H1 (cell line): Measurements from ENCODE around the gene LDLRAD3. TPM values are rescaled to one million over a fixed set of nuclear protein-coding genes. Genes with fewer than 3 reads are reported as not detected.

Experiments
- CTCF ChIA-PET: fragments of 300-600 bp; sonication (Branson Sonifier 250); formaldehyde crosslinking; loops from one replicate; lab custom pipeline; 2021; ENCODE audit not compliant: partially characterized antibody; lab: Charles Lee
- POLR2A ChIA-PET: fragments of 300-600 bp; sonication (Branson Sonifier 250); formaldehyde crosslinking; loops from one replicate; lab custom pipeline; 2021; ENCODE audit warnings: inconsistent platforms; ENCODE audit not compliant: partially characterized antibody; lab: Charles Lee
- DNase-seq, 2 experiments: peaks; one replicate each; pipeline versions ENCODE4 v3.0.0 to v3.0.0-alpha.2; 2010 to 2022; ENCODE audit warnings: low spot score in 2 of 2, low read depth in 1 of 2, mixed read lengths in 1 of 2
- FAIRE-seq: peaks from 2 replicates; lab custom pipeline; 2011; peaks lifted over from hg19 to GRCh38; lab: Jason Lieb, UNC
- H2AFZ ChIP-seq: 2 replicates; pipeline ENCODE4 v1.8.1; 2012; ENCODE audit warnings: low read length, inconsistent platforms
- H2AK5ac ChIP-seq: 2 replicates; pipeline ENCODE4 v1.6.1; 2013; ENCODE audit warnings: low read depth, low read length
- H2BK120ac ChIP-seq: replicated peaks from 2 replicates; pipeline ENCODE3; 2013; ENCODE audit warnings: low read depth, low read length, inconsistent platforms
- H2BK12ac ChIP-seq: 2 replicates; pipeline ENCODE4 v1.6.1; 2013; ENCODE audit warnings: low read depth, low read length
- H2BK15ac ChIP-seq: 2 replicates; pipeline ENCODE4 v1.6.1; 2013; ENCODE audit warnings: low read length
- H2BK20ac ChIP-seq: 2 replicates; pipeline ENCODE4 v1.6.1; 2013; ENCODE audit warnings: low read length
- H2BK5ac ChIP-seq: 2 replicates; pipeline ENCODE4 v1.6.1; 2013; ENCODE audit warnings: low read depth, low read length
- H3K14ac ChIP-seq: 2 replicates; pipeline ENCODE4 v1.6.1; 2013; ENCODE audit warnings: inconsistent platforms; ENCODE audit not compliant: insufficient read length
- H3K18ac ChIP-seq: 2 replicates; pipeline ENCODE4 v1.6.1; 2013; ENCODE audit warnings: low read length; ENCODE audit errors: extremely low read depth
- H3K23ac ChIP-seq: 2 replicates; pipeline ENCODE4 v1.6.1; 2013; ENCODE audit warnings: inconsistent platforms; ENCODE audit not compliant: insufficient read length
- H3K23me2 ChIP-seq: 2 replicates; pipeline ENCODE4 v1.6.1; 2013; ENCODE audit warnings: low read depth, low read length
- H3K27ac ChIP-seq: 2 replicates; pipeline ENCODE4 v1.6.1; 2011; ENCODE audit warnings: low read depth, low read length, inconsistent platforms
- H3K27me3 ChIP-seq, 4 experiments: replicated peaks in 1 of 4; 1 replicate in 1 of 4; 2 replicates in 3 of 4; pipeline versions ENCODE4 v1.6.1 to v1.8.1; 2011 to 2013; ENCODE audit warnings: low read length in 3 of 4, mild to moderate bottlenecking in 3 of 4, inconsistent platforms in 2 of 4, mixed read lengths in 2 of 4, moderate library complexity in 1 of 4; ENCODE audit not compliant: control insufficient read depth in 3 of 4, insufficient read depth in 3 of 4; ENCODE audit errors: extremely low read depth in 1 of 4
- H3K36me3 ChIP-seq, 4 experiments: 2 replicates each; pipeline versions ENCODE4 v1.6.1 to v1.8.1; 2011 to 2013; ENCODE audit warnings: mild to moderate bottlenecking in 4 of 4, low read length in 3 of 4, moderate library complexity in 2 of 4, control low read depth in 1 of 4, inconsistent platforms in 1 of 4; ENCODE audit not compliant: insufficient read depth in 4 of 4, control insufficient read depth in 2 of 4
- H3K4ac ChIP-seq: replicated peaks from 2 replicates; pipeline ENCODE3; 2013; ENCODE audit warnings: low read length, low read depth, mixed read lengths, inconsistent platforms; ENCODE audit not compliant: insufficient read length
- H3K4me1 ChIP-seq, 4 experiments: replicated peaks in 1 of 4; 1 replicate in 1 of 4; 2 replicates in 3 of 4; pipeline versions ENCODE4 v1.6.1 to v1.8.1; 2011 to 2013; ENCODE audit warnings: low read length in 3 of 4, inconsistent platforms in 2 of 4, mixed read lengths in 1 of 4; ENCODE audit not compliant: insufficient read depth in 4 of 4, control insufficient read depth in 3 of 4
- H3K4me2 ChIP-seq, 2 experiments: 2 replicates each; pipeline versions ENCODE4 v1.6.1 to v1.8.1; 2011 to 2013; ENCODE audit warnings: low read depth in 2 of 2, low read length in 2 of 2, control low read depth in 1 of 2, inconsistent platforms in 1 of 2, mild to moderate bottlenecking in 1 of 2; ENCODE audit not compliant: insufficient read depth in 1 of 2
- H3K4me3 ChIP-seq, 4 experiments: fragments of 200-600, 300-600 bp in 1 of 4; sonication (generic), shearing (Covaris generic), sonication (Bioruptor Twin) in 1 of 4; 2 replicates each; pipeline versions ENCODE4 v1.5.1 to v1.8.1; 2011 to 2016; ENCODE audit warnings: low read length in 4 of 4, low read depth in 3 of 4, control low read depth in 2 of 4, inconsistent platforms in 2 of 4, mild to moderate bottlenecking in 2 of 4, mixed read lengths in 1 of 4, moderate library complexity in 1 of 4; ENCODE audit not compliant: insufficient read depth in 2 of 4; ENCODE audit errors: extremely low read depth in 1 of 4
- H3K56ac ChIP-seq: replicated peaks from 2 replicates; pipeline ENCODE3; 2013; ENCODE audit warnings: low read depth, mild to moderate bottlenecking, mixed read lengths, low read length, inconsistent platforms; ENCODE audit not compliant: insufficient read length
- H3K79me1 ChIP-seq: 2 replicates; pipeline ENCODE4 v1.6.1; 2013; ENCODE audit warnings: low read depth, low read length, control low read depth
- H3K79me2 ChIP-seq, 2 experiments: 2 replicates each; pipeline versions ENCODE4 v1.6.1 to v1.8.1; 2012 to 2013; ENCODE audit warnings: low read length in 2 of 2, mild to moderate bottlenecking in 2 of 2, inconsistent platforms in 1 of 2; ENCODE audit not compliant: insufficient read depth in 2 of 2, control insufficient read depth in 1 of 2
- H3K9ac ChIP-seq, 4 experiments: replicated peaks in 1 of 4; 1 replicate in 1 of 4; 2 replicates in 3 of 4; pipeline versions ENCODE4 v1.6.1 to v1.8.1; 2011 to 2013; ENCODE audit warnings: low read depth in 3 of 4, low read length in 3 of 4, control low read depth in 2 of 4, mild to moderate bottlenecking in 2 of 4, moderate library complexity in 2 of 4, inconsistent platforms in 1 of 4; ENCODE audit errors: extremely low read depth in 1 of 4
- H3K9me3 ChIP-seq, 2 experiments: 2 replicates each; pipeline versions ENCODE4 v1.6.1 to v1.8.1; 2012 to 2013; ENCODE audit warnings: mild to moderate bottlenecking in 2 of 2, moderate library complexity in 2 of 2, control low read depth in 1 of 2, inconsistent platforms in 1 of 2, low read depth in 1 of 2, low read length in 1 of 2, mixed read lengths in 1 of 2; ENCODE audit not compliant: insufficient read depth in 2 of 2
- H4K20me1 ChIP-seq, 2 experiments: replicated peaks in 1 of 2; 2 replicates each; pipeline versions ENCODE3 to v1.8.1; 2011 to 2013; ENCODE audit warnings: inconsistent platforms in 2 of 2, low read length in 2 of 2, mild to moderate bottlenecking in 1 of 2; ENCODE audit not compliant: insufficient read depth in 2 of 2, control insufficient read depth in 1 of 2
- H4K5ac ChIP-seq: 2 replicates; pipeline ENCODE4 v1.6.1; 2013; ENCODE audit warnings: low read length, low read depth, mixed read lengths, inconsistent platforms; ENCODE audit not compliant: insufficient read length
- H4K8ac ChIP-seq: 2 replicates; pipeline ENCODE4 v1.8.0; 2013; ENCODE audit warnings: mild to moderate bottlenecking, moderate library complexity, low read length, inconsistent platforms; ENCODE audit not compliant: insufficient read depth; ENCODE audit errors: extremely low read depth
- H4K91ac ChIP-seq: replicated peaks from 2 replicates; pipeline ENCODE3; 2013; ENCODE audit warnings: low read length, mixed read lengths, inconsistent platforms; ENCODE audit not compliant: insufficient read length
- ATF3 ChIP-seq: IDR thresholded peaks from 2 replicates; pipeline ENCODE4 v1.6.1; 2011; ENCODE audit warnings: low read depth, mild to moderate bottlenecking, low read length; ENCODE audit not compliant: insufficient read depth
- BACH1 ChIP-seq: IDR thresholded peaks from 2 replicates; pipeline ENCODE4 v1.6.1; 2012; ENCODE audit warnings: low read length, improper control_type of control experiment
- BRCA1 ChIP-seq: IDR thresholded peaks from 2 replicates; pipeline ENCODE4 v1.6.1; 2012; ENCODE audit warnings: low read depth, low read length, improper control_type of control experiment
- CHD1 ChIP-seq: IDR thresholded peaks from 2 replicates; pipeline ENCODE4 v1.6.1; 2012; ENCODE audit warnings: low read depth, low read length, improper control_type of control experiment
- GABPA ChIP-seq: IDR thresholded peaks from 2 replicates; pipeline ENCODE4 v1.6.1; 2011; ENCODE audit warnings: mild to moderate bottlenecking, low read length, moderate library complexity, borderline replicate concordance; ENCODE audit not compliant: insufficient read depth
- JUN ChIP-seq: IDR thresholded peaks from 2 replicates; pipeline ENCODE4 v1.6.1; 2011; ENCODE audit warnings: low read depth, mild to moderate bottlenecking, improper control_type of control experiment, low read length
- POU5F1 ChIP-seq: IDR thresholded peaks from 2 replicates; pipeline ENCODE4 v1.6.1; 2011; ENCODE audit warnings: low read depth, mild to moderate bottlenecking, low read length, moderate library complexity
- SIX5 ChIP-seq: IDR thresholded peaks from 2 replicates; pipeline ENCODE4 v1.6.1; 2011; ENCODE audit warnings: mild to moderate bottlenecking, low read depth, low read length
- SP1 ChIP-seq: IDR thresholded peaks from 2 replicates; pipeline ENCODE4 v1.6.1; 2011; ENCODE audit warnings: low read depth, low read length
- TAF7 ChIP-seq: optimal IDR thresholded peaks from 2 replicates; pipeline ENCODE3; 2011; ENCODE audit warnings: low read depth, mild to moderate bottlenecking, inconsistent platforms, low read length, moderate library complexity, borderline replicate concordance
- TBP ChIP-seq: IDR thresholded peaks from 2 replicates; pipeline ENCODE4 v1.6.1; 2011; ENCODE audit warnings: low read depth, low read length, improper control_type of control experiment
- WGBS, 2 experiments: shearing (Covaris generic) in 1 of 2; methylation state at CpG; one replicate each; pipeline versions ENCODE4 v1.1.6 to v1.1.7; 2013 to 2015; ENCODE audit warnings: low lambda C conversion rate in 2 of 2, mixed read lengths in 2 of 2, inconsistent platforms in 1 of 2, low coverage in 1 of 2, missing lambda C conversion rate in 1 of 2; ENCODE audit not compliant: insufficient replicate concordance in 2 of 2, insufficient coverage in 1 of 2, insufficient read length in 1 of 2; ENCODE audit errors: extremely low coverage in 1 of 2, missing lambda C conversion rate in 1 of 2; 5-methylcytosine and 5-hydroxymethylcytosine counted together
- polyA plus RNA-seq, 7 experiments: library from polyadenylated mRNA; depleted of rRNA in 3 of 7; stranded (reverse) in 5 of 7; unstranded in 2 of 7; fragments of >200 nt in 5 of 7; fragments of 200-250 nt in 2 of 7; gene quantifications; 1 replicate in 5 of 7; 2 replicates in 1 of 7; 4 replicates in 1 of 7; pipeline versions ENCODE4 v1.2.1 to v1.2.3, GENCODE V29; 2011 to 2013; ENCODE audit warnings: missing spikeins in 2 of 7, mixed read lengths in 2 of 7
- total RNA-seq: library from RNA; stranded (reverse); fragmentation: NEBNext Ultra II Directional; extraction: Animal tissue kit (Norgen Biotek cat#: 25700); gene quantifications from 2 replicates; pipeline ENCODE4 v1.2.1, GENCODE V29; 2021
- TF ChIP-seq, protein P1 (sequence below), 3 experiments: IDR thresholded peaks; 1 replicate in 2 of 3; 2 replicates in 1 of 3; pipeline versions ENCODE4 v1.5.1 to v1.6.1; 2011; ENCODE audit warnings: low read length in 3 of 3, mild to moderate bottlenecking in 3 of 3, inconsistent platforms in 2 of 3, low read depth in 1 of 3, moderate library complexity in 1 of 3; ENCODE audit not compliant: insufficient read depth in 1 of 3; ENCODE audit errors: control extremely low read depth in 1 of 3

Gene LDLRAD3
- total and polyA plus RNA-seq, 2 of the 8 experiments (the other 6 are each of a cell fraction or from before 2014, with no cell fraction given), result 18.6 to 22.8 TPM

DNA sequence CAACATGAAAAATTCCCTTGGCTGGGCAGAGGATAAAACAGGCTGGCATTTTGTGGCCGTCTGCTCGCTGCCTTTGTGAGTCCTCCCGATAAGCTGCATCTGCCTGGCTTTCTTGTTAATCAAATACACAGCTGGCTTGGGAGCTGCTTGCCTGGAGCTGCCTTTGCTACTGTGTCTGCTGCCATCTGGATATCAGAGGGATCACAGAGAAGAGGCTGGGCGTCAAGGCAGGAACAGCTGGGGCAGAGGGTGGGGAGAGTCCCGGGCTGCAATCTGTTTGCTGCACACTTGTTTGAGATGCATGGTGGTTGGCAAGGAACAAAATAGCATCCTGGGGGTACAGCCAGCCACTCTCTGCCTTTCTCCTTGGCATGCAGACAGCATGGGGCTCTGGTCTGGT, 309.4 kb downstream of the LDLRAD3 start:
- no peaks in the 10 kb centered on the region for H3K23me2 ChIP-seq
- no peak overlapping the region for H2BK20ac ChIP-seq
- H2BK12ac ChIP-seq, result no peak overlapping the region
- no peak overlapping the region for H2BK5ac ChIP-seq
- H2BK120ac ChIP-seq, result no peak overlapping the region
- peaks cover 4 to 8% of the 10 kb centered on the region in 2 experiments; a peak in 2 of 4 replicates for H3K9me3 ChIP-seq
- no peak overlapping the region for H3K27ac ChIP-seq
- no peak overlapping the region for H4K5ac ChIP-seq
- H3K4me1 ChIP-seq, result no peaks in the 10 kb centered on the region
- CTCF ChIA-PET, result interaction anchor here (1.2 to 2.8 kb wide), 6 partner anchors 8 to 638 kb away, joined by 3 to 7 read pairs (median 4); no protein-coding TSS in a partner anchor
- H3K27me3 ChIP-seq, result no peaks in the 10 kb centered on the region
- H3K9ac ChIP-seq, result no peak overlapping the region
- no peak overlapping the region for H3K23ac ChIP-seq
- H2AFZ ChIP-seq, result no peak overlapping the region
- no peaks in the 10 kb centered on the region for H4K20me1 ChIP-seq
- no peaks in the 10 kb centered on the region for H3K79me2 ChIP-seq
- H3K36me3 ChIP-seq, result no peaks in the 10 kb centered on the region
- no peak overlapping the region for H3K18ac ChIP-seq
- 66% methylated on average over 5 of the region's 5 CpGs; no CpG with 5 or more reads in 1 of the 2 experiments for whole genome bisulfite sequencing, 2 experiments
- H3K56ac ChIP-seq, result no peak overlapping the region
- H4K8ac ChIP-seq, result no peak overlapping the region
- no peak overlapping the region for H2BK15ac ChIP-seq
- DNase-seq, result no peak
- POLR2A ChIA-PET, result interaction anchor here (0.6 to 0.9 kb wide), 3 partner anchors 51 to 633 kb away, joined by 3 read pairs; no protein-coding TSS in a partner anchor
- no peak overlapping the region for H3K14ac ChIP-seq
- no peak for FAIRE-seq
- H3K4me2 ChIP-seq, result no peak overlapping the region
- H3K4ac ChIP-seq, result no peak overlapping the region
- H4K91ac ChIP-seq, result no peak overlapping the region
- H2AK5ac ChIP-seq, result no peak overlapping the region
- H3K4me3 ChIP-seq, result no peak overlapping the region
- H3K79me1 ChIP-seq, result no peaks in the 10 kb centered on the region
- TF ChIP-seq POU5F1, result no peak
- no peak for TF ChIP-seq TAF7
- no peak for TF ChIP-seq ATF3
- no peak for TF ChIP-seq BACH1
- TF ChIP-seq BRCA1, result no peak
- no peak for TF ChIP-seq TBP
- TF ChIP-seq GABPA, result no peak
- no peak for TF ChIP-seq JUN
- no peak for TF ChIP-seq SP1
- TF ChIP-seq SIX5, result no peak
- no peak for TF ChIP-seq CHD1
- TF ChIP-seq, protein P1, sequence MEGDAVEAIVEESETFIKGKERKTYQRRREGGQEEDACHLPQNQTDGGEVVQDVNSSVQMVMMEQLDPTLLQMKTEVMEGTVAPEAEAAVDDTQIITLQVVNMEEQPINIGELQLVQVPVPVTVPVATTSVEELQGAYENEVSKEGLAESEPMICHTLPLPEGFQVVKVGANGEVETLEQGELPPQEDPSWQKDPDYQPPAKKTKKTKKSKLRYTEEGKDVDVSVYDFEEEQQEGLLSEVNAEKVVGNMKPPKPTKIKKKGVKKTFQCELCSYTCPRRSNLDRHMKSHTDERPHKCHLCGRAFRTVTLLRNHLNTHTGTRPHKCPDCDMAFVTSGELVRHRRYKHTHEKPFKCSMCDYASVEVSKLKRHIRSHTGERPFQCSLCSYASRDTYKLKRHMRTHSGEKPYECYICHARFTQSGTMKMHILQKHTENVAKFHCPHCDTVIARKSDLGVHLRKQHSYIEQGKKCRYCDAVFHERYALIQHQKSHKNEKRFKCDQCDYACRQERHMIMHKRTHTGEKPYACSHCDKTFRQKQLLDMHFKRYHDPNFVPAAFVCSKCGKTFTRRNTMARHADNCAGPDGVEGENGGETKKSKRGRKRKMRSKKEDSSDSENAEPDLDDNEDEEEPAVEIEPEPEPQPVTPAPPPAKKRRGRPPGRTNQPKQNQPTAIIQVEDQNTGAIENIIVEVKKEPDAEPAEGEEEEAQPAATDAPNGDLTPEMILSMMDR (IDR thresholded peaks at IDR 0.05; ENCODE audit: control extremely low read depth in 1 of 3, insufficient read depth in 1 of 3, low read depth in 1 of 3, low read length in 3 of 3), result no peak
